Gastrocnemius medialis (tissue), 4 donors: ENCODE measurements around the gene ALOX5.
"Not testable (repeated sequence)": the region's sequence is repeated elsewhere in the genome, so short reads cannot be mapped to it uniquely, and the experiment has no call there.

Source experiments
- POLR2A ChIP-seq, 2 donors: fragments of 450-650 bp; IDR thresholded peaks; one replicate each; pipeline ENCODE4 v1.6.1; 2017; ENCODE audit warnings: antibody characterized with exemption in 2 of 2, mild to moderate bottlenecking in 2 of 2, moderate library complexity in 2 of 2
- TF ChIP-seq, protein P1 (sequence below), 5 experiments: fragments of 450-650 bp in 3 of 5; fragments of 200-600 bp in 2 of 5; sonication (generic) in 2 of 5; IDR thresholded peaks in 4 of 5; conservative IDR thresholded peaks in 1 of 5; 1 replicate in 4 of 5; 2 replicates in 1 of 5; pipeline ENCODE4 v1.5.1; 2016 to 2019; ENCODE audit warnings: antibody characterized with exemption in 5 of 5, mild to moderate bottlenecking in 3 of 5, moderate library complexity in 3 of 5

- TF ChIP-seq, protein P1, sequence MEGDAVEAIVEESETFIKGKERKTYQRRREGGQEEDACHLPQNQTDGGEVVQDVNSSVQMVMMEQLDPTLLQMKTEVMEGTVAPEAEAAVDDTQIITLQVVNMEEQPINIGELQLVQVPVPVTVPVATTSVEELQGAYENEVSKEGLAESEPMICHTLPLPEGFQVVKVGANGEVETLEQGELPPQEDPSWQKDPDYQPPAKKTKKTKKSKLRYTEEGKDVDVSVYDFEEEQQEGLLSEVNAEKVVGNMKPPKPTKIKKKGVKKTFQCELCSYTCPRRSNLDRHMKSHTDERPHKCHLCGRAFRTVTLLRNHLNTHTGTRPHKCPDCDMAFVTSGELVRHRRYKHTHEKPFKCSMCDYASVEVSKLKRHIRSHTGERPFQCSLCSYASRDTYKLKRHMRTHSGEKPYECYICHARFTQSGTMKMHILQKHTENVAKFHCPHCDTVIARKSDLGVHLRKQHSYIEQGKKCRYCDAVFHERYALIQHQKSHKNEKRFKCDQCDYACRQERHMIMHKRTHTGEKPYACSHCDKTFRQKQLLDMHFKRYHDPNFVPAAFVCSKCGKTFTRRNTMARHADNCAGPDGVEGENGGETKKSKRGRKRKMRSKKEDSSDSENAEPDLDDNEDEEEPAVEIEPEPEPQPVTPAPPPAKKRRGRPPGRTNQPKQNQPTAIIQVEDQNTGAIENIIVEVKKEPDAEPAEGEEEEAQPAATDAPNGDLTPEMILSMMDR (IDR thresholded peaks at IDR 0.05 in 4 of 5, conservative IDR thresholded peaks at IDR 0.05 in 1 of 5), result not testable (repeated sequence)
- not testable (repeated sequence) for TF ChIP-seq POLR2A (IDR thresholded peaks at IDR 0.05)
These were observed 17.6 kb downstream of the ALOX5 start for GRCh38 chr10:45391636-45392035.
